Esophagus (tissue), 2 donors: ENCODE results near the gene EXOC3L4. TPM values are rescaled to one million over a fixed set of nuclear protein-coding genes. Genes with fewer than 3 reads are reported as not detected.

Source experiments
- H3K27ac ChIP-seq, 2 donors: one replicate each; pipeline ENCODE4 v1.5.1; 2013; ENCODE audit warnings: low read depth in 2 of 2, mild to moderate bottlenecking in 2 of 2, inconsistent platforms in 1 of 2, low read length in 1 of 2, moderate library complexity in 1 of 2
- H3K27me3 ChIP-seq, 2 donors: one replicate each; pipeline ENCODE4 v1.6.1; 2013; ENCODE audit warnings: low read length in 2 of 2, control low read depth in 1 of 2, mild to moderate bottlenecking in 1 of 2; ENCODE audit not compliant: insufficient read depth in 2 of 2, control insufficient read depth in 1 of 2
- H3K36me3 ChIP-seq, 2 donors: one replicate each; pipeline ENCODE4 v1.6.1; 2013; ENCODE audit warnings: low read length in 1 of 2; ENCODE audit not compliant: control insufficient read depth in 2 of 2, insufficient read depth in 2 of 2
- H3K4me1 ChIP-seq, 2 donors: one replicate each; pipeline ENCODE4 v1.6.1; 2013; ENCODE audit warnings: low read length in 1 of 2; ENCODE audit not compliant: control insufficient read depth in 2 of 2, insufficient read depth in 2 of 2
- H3K4me3 ChIP-seq, 2 donors: one replicate each; pipeline ENCODE4 v1.5.1; 2013; ENCODE audit warnings: low read length in 2 of 2, mild to moderate bottlenecking in 2 of 2, low read depth in 1 of 2, moderate library complexity in 1 of 2
- H3K9me3 ChIP-seq, 2 donors: one replicate each; pipeline ENCODE4 v1.6.1; 2013; ENCODE audit warnings: mild to moderate bottlenecking in 2 of 2, low read depth in 1 of 2, low read length in 1 of 2, moderate library complexity in 1 of 2; ENCODE audit not compliant: control insufficient read depth in 2 of 2, insufficient read depth in 1 of 2
- WGBS, 2 donors: extraction: QIAGEN DNeasy Blood & Tissue Kit; methylation state at CpG; one replicate each; pipeline ENCODE4 v1.1.7; 2013; 5-methylcytosine and 5-hydroxymethylcytosine counted together
- polyA plus RNA-seq, 2 donors: library from polyadenylated mRNA; stranded (reverse); fragments of 200-250 nt; gene quantifications; one replicate each; pipeline ENCODE4 v1.2.3, GENCODE V29; 2013
- donor health status: healthy with polysubstance abuse.
- donor health status: Bipolar disorder and iron deficiency.

EXOC3L4 gene
- polyA plus RNA-seq, 2 donors, result 0.52 to 0.67 TPM

DNA sequence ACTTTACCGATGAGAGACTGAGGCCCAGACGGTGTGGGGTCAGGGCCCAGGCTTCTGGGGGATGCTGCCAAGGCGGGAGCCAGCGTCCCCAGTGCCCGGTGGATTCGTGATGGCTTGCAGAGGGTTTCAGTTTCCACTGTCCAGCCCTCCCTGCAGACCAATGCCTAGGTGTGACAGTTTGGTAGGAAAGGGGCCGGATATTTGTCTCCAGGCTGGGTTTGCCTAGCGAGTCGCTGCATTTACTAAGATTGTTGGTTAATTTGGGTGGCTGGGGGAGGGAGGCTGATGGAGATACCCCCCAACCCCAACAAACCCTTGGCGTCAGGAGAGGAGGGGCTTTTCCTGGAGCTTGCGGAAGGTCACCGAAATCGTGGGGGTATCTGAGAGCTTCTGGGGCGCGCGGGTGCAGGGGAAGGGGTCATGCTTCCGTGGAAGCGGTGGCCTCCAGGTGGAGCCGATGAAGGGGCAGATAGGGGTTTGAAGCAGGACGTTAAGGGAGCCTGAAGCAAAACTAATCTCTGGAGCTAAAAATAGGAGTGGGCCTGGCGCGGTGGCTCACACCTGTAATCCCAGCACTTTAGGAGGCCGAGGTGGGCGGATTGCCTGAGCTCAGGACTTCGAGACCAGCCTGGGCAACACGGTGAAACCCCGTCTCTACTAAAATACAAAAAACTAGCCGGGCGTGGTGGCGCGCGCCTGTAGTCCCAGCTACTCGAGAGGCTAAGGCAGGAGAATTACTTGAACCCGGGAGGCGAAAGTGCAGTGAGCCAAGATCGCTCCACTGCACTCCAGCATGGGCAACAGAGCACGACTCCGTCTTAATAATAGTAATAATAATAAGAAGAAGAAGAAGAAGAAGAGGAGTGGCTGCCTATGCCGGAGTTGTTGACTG lies 36.1 kb upstream of the EXOC3L4 start:
- peak overlapping the region; percentile 82 to 95 for H3K4me3 ChIP-seq
- peak overlapping the region; percentile 80 to 93 for H3K27ac ChIP-seq
- 45% methylated on average over 39 of the region's 39 CpGs for WGBS, 2 donors
- no peaks in the 10 kb centered on the region for H3K9me3 ChIP-seq
- no peaks in the 10 kb centered on the region for H3K36me3 ChIP-seq
- peaks cover 4 to 8% of the 10 kb centered on the region in 2 donors for H3K4me1 ChIP-seq
- H3K27me3 ChIP-seq, result no peaks in the 10 kb centered on the region

DNA sequence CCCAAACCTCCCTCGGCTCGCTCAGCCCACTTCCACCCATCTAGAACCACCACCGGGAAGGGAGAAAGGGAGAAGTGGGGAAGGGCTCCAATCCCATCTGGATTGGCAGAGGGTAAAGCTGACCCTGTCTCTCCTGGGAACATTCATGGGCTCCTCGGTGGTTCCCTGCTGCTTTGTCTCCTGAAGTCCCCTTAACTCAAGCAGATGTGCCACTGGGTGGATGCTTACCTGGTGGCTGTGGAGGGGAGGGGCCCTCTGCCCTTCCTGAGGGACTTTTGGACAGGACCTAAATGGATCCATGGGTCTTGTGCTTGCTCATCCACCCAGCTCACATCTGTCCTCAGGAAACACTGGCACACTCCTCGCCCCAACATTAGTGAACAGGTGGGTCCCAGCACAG lies 35.0 kb upstream of the EXOC3L4 start:
- WGBS, 2 donors, result 79 to 85% methylated on average over 5 of the region's 5 CpGs

DNA sequence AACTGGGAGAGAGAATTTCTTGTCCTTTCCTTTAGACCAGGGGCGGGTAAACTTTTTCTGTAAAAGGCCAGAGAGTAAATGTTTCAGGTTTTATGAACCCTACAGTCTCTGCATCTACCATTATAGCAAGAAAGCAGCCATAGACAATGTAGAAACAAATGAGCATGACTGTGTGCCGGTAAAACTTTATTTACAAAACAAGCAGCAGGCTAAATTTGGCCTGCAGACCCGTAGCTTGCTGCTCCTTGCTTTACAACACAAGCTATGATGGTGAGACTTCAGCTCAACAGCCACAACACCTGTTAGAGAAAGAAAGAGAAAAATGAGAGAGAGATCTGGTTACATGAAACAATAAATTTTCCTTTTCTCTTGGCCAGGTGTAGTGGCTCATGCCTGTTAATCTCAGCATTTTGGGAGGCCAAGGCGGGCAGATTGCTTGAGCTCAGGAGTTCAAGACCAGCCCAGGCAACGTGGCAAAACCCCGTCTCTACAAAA lies 33.0 kb upstream of the EXOC3L4 start:
- Histone ChIP-seq H3K36me3 (no peaks in the 10 kb centered on the region), H3K27me3 (no peaks in the 10 kb centered on the region), H3K27ac (no peak overlapping the region), H3K9me3 (no peaks in the 10 kb centered on the region), H3K4me1 (peaks cover 4 to 13% of the 10 kb centered on the region in 2 donors), H3K4me3 (no peak overlapping the region)
- WGBS, 2 donors, result 76 to 81% methylated on average over 6 of the region's 6 CpGs

More for the DNA sequence above, 35.0 kb upstream of the EXOC3L4 start:
- H3K36me3 ChIP-seq, result no peaks in the 10 kb centered on the region
- no peaks in the 10 kb centered on the region for H3K9me3 ChIP-seq
- no peak overlapping the region for H3K27ac ChIP-seq
- no peaks in the 10 kb centered on the region for H3K27me3 ChIP-seq
- no peak overlapping the region for H3K4me3 ChIP-seq
- H3K4me1 ChIP-seq, result peaks cover 4 to 8% of the 10 kb centered on the region in 2 donors

DNA sequence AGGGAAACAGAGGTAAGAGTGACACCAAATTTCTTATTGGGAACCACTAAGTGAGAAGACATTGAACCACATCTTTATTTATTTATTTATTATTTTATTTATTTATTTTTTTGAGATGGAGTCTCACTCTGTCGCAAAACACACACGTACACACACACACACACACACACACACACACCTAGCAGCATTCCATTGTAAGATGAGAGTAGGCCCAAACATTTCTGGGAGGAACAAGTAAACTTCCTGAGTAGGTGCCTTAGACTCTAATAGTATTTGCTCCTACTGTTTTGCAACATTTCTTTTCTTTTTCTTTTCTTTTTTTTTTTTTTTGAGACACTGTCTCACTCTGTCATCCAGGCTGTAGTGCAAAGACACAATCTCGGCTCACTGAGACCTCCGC lies 30.1 kb upstream of the EXOC3L4 start:
- Histone ChIP-seq H3K9me3 (no peaks in the 10 kb centered on the region), H3K4me3 (no peak overlapping the region), H3K27ac (no peak overlapping the region), H3K36me3 (no peaks in the 10 kb centered on the region), H3K4me1 (peaks cover 4 to 21% of the 10 kb centered on the region in 2 donors), H3K27me3 (no peaks in the 10 kb centered on the region)
- whole genome bisulfite sequencing, 2 donors, result 89 to 91% methylated on average over 4 of the region's 4 CpGs

DNA sequence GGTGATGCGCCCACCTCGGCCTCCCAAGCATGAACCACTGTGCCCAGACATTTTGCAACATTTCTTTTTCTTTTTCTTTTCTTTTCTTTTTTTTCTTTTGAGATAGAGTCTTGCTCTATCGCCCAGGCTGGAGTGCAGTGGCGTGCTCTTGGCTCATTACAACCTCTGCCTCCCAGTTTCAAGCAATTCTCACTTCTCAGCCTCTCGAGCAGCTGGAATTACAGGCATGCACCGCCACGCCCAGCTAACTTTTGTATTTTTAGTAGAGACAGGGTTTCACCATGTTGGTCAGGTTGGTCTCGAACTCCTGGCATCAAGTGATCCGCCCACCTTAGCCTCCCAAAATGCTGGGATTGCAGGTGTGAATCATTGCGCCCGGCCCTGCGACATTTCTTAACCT lies 29.5 kb upstream of the EXOC3L4 start:
- no peaks in the 10 kb centered on the region for H3K36me3 ChIP-seq
- no peaks in the 10 kb centered on the region for H3K27me3 ChIP-seq
- no peaks in the 10 kb centered on the region for H3K9me3 ChIP-seq
- H3K4me3 ChIP-seq, result no peak overlapping the region
- peak overlapping the region in 1 of 2 donors; percentile 92 for H3K27ac ChIP-seq
- peaks cover 0 to 16% of the 10 kb centered on the region in 2 donors for H3K4me1 ChIP-seq
- WGBS, 2 donors, result 83 to 85% methylated on average over 12 of the region's 12 CpGs

DNA sequence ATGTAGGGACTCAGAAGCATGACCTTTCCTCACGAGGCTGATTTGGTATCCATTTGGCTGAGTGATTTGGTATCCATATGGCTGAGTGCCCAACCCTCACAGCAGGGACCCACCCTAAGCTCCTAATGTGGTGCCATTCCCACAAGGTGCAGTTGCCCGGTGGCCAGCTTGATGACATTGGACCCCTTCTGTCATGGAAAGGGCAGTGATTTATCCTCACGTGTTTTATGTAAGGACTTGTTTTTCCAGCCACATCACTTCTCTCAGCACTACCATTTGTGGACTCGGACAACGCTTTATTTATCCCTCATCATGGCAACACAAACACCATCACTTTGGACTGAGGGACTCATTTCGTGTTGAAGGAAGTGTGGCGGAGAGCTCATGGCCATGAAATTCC lies 28.7 kb upstream of the EXOC3L4 start:
- Histone ChIP-seq H3K4me3 (no peak overlapping the region), H3K4me1 (peaks cover 0 to 17% of the 10 kb centered on the region in 2 donors), H3K9me3 (no peaks in the 10 kb centered on the region), H3K36me3 (no peaks in the 10 kb centered on the region), H3K27me3 (no peaks in the 10 kb centered on the region), H3K27ac (peak overlapping the region; percentile 92)
- 75 to 77% methylated on average over 7 of the region's 7 CpGs for WGBS, 2 donors

DNA sequence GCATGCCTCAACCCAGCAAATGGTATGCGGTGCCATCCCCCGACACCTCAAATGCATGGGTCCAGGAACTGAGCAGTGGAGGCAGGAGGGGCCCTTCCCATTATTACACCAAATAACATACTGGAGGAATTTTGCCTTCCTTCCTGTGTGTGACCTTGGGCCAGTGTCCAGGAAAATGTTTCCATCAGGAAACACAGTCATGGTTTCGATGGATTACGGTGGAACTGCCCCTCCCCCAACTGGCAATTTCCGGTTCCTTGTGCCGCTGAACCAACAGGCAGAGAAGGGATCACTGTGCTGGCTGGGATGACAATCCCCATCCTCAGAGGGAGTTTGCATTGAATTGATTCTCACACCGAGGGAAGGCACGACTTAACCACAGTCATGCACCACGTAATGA lies 28.1 kb upstream of the EXOC3L4 start:
- H3K4me1 ChIP-seq, result peaks cover 4 to 20% of the 10 kb centered on the region in 2 donors
- H3K27me3 ChIP-seq, result no peaks in the 10 kb centered on the region
- WGBS, 2 donors, result 70 to 77% methylated on average over 9 of the region's 9 CpGs

DNA sequence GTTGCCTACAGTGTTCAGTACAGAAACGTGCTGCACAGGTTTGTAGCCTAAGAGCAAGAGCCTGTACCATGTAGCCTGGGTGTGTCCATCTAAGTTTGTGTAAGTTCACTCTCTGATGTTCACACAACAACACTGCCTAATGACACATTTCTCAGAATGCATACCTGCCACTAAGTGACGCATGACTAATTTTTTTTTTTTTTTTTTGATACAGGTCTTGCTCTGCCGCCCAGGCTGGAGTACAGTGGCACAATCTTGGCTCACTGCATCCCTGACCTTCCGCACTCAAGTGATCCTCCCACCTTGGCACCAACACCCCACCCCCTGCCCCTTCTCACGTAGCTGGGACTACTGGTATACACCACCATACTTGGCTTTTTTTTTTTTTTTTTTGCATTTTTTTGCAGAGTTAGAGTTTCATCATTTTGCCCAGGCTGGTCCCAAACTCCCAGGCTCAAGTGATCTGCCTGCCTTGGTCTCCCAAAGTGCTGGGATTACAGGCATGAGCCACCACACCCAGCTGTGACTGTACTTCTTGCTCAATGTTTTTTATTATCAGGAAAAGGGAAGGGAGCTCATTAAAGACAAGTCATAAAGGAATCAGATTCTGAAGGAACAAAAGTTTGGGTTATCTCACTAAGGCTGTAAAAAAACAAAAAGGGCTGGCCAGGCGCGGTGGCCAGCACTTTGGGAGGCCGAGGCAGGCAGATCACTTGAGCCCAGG lies 27.1 kb upstream of the EXOC3L4 start:
- no peaks in the 10 kb centered on the region for H3K9me3 ChIP-seq
- H3K4me1 ChIP-seq, result peaks cover 4 to 24% of the 10 kb centered on the region in 2 donors
- peak overlapping the region; percentile 92 for H3K27ac ChIP-seq
- WGBS, 2 donors, result 33 to 45% methylated on average over 8 of the region's 8 CpGs
- no peaks in the 10 kb centered on the region for H3K36me3 ChIP-seq
- H3K27me3 ChIP-seq, result no peaks in the 10 kb centered on the region
- H3K4me3 ChIP-seq, result no peak overlapping the region

More for the DNA sequence above, 28.1 kb upstream of the EXOC3L4 start:
- Histone ChIP-seq H3K27ac (peak overlapping the region; percentile 92), H3K36me3 (no peaks in the 10 kb centered on the region), H3K4me3 (no peak overlapping the region), H3K9me3 (no peaks in the 10 kb centered on the region)

DNA sequence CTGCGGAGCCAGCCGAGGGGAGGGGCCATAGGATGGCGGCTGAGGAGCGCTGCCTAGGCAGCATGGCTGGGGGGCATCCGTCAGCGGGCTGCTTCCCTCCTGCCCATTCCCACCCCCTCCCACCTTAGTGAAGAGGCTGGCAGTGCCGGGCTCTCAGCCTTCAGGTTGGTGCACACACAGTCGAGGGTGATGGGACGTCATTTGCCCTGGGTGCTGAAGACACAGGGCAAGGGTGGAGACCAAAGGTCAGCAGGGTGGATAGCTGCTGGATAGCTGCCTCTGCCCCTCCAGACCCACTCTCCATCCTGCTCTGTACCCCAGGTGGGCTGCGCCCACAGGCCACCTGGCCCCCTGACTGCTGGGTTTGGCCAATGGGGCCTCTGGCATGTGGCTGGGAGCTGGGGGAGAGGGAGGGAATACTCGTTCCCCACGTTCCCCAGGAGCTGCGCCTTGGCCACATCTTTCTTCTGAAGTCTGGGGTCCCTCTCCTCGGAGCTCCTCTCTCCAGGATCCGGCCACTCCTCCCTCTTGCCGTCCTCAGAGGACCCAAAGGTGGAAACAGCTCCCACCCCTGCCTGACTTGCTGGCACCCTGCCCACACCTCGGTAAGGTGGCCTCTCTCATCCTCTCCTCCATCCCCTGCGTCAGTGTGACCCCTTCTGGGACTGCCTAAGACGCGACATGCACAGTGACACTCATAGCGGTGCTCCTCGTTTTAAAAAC lies 26.0 kb upstream of the EXOC3L4 start:
- peak overlapping the region; percentile 92 for H3K27ac ChIP-seq
- H3K9me3 ChIP-seq, result no peaks in the 10 kb centered on the region
- H3K4me3 ChIP-seq, result no peak overlapping the region
- H3K27me3 ChIP-seq, result no peaks in the 10 kb centered on the region
- WGBS, 2 donors, result 67% methylated on average over 22 of the region's 22 CpGs
- H3K36me3 ChIP-seq, result no peaks in the 10 kb centered on the region
- H3K4me1 ChIP-seq, result peaks cover 4 to 31% of the 10 kb centered on the region in 2 donors
